ENCODE data around the gene TMEM39A. TPM values are rescaled to one million over a fixed set of nuclear protein-coding genes. Genes with fewer than 3 reads are reported as not detected.

Gene TMEM39A
- total RNA-seq, 1 experiment from 2014 or later: 46.8 TPM

DNA sequence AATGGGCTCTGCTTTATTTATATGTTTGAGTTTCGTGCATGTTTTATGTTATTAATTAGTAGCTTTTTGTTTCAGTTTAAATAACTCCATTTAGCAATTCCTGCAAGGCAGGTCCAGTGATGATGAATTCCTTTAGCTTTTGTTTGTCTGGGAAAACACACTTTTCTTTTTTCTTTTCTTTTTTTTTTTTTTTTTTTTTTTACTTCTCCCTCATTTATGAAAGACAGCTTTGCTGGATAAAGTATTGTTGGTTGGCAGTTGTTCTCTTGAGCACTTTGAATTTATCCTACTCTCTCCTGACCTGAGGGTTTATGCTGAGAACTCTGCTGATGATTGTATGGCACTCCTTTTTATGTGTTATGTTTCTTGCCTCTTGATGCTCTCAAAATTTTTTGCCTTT, 35.7 kb downstream of the TMEM39A start:
- H2AFZ ChIP-seq: no peak overlapping the region
- H3K4me3 ChIP-seq: no peak overlapping the region
- CTCF ChIA-PET: no interaction called here
- peaks cover 6% of the 10 kb centered on the region; the same call in 1 of the 2 replicates for H3F3A ChIP-seq (ENCODE audit: insufficient read depth, low read depth)
- H4K20me1 ChIP-seq (ENCODE audit: insufficient read depth): no peaks in the 10 kb centered on the region
- H3K79me2 ChIP-seq (ENCODE audit: low read depth): no peaks in the 10 kb centered on the region
- H3K9me3 ChIP-seq (ENCODE audit: insufficient read depth, low read depth): peaks cover 59% of the 10 kb centered on the region
- intact Hi-C loops (cut with micrococcal nuclease; ENCODE audit: unreplicated experiment): no loop called here
- no peak for DNase-seq
- H3K27ac ChIP-seq: no peak overlapping the region
- H3K36me3 ChIP-seq (ENCODE audit: low read depth): peaks cover 35% of the 10 kb centered on the region
- TF ChIP-seq, protein P1, sequence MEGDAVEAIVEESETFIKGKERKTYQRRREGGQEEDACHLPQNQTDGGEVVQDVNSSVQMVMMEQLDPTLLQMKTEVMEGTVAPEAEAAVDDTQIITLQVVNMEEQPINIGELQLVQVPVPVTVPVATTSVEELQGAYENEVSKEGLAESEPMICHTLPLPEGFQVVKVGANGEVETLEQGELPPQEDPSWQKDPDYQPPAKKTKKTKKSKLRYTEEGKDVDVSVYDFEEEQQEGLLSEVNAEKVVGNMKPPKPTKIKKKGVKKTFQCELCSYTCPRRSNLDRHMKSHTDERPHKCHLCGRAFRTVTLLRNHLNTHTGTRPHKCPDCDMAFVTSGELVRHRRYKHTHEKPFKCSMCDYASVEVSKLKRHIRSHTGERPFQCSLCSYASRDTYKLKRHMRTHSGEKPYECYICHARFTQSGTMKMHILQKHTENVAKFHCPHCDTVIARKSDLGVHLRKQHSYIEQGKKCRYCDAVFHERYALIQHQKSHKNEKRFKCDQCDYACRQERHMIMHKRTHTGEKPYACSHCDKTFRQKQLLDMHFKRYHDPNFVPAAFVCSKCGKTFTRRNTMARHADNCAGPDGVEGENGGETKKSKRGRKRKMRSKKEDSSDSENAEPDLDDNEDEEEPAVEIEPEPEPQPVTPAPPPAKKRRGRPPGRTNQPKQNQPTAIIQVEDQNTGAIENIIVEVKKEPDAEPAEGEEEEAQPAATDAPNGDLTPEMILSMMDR (conservative IDR thresholded peaks at IDR 0.05): no peak
- no peak for TF ChIP-seq EZH2 (IDR thresholded peaks at IDR 0.05; ENCODE audit: low read depth)
- H3K4me1 ChIP-seq (replicated peaks; ENCODE audit: insufficient read depth): no peaks in the 10 kb centered on the region
- no peak overlapping the region for H3K4me2 ChIP-seq
- no TSS peak for BruUV-seq (replicated peaks)
- no peaks in the 10 kb centered on the region for H3K9me2 ChIP-seq (ENCODE audit: insufficient read depth)
- POLR2A ChIA-PET (ENCODE audit: unreplicated experiment): no interaction called here
- H3K27me3 ChIP-seq (ENCODE audit: insufficient read depth, low read depth): no peaks in the 10 kb centered on the region

DNA sequence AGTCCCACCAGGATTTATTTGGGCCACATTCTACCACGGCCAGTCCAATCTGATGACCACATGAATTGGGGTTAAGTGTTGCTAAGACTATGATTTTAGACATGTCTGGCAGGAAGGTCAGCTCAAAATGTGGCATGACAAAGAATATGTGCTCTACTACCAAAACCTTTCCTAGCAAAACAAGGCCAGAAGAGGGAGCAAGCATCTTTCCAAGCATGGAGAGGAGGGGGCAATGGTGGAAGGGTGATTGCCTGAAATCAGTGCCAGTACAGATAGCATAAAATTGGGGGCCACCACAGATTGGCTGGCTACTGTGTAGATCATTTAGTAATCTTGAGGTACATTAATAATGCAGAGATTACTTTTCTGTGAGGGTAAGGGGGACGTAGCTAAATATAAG, 43.2 kb downstream of the TMEM39A start:
- no peak overlapping the region for H3K27ac ChIP-seq
- DNase-seq: no peak
- peaks cover 6% of the 10 kb centered on the region for H3K9me3 ChIP-seq (ENCODE audit: insufficient read depth, low read depth)
- no peaks in the 10 kb centered on the region for H3K4me1 ChIP-seq (replicated peaks; ENCODE audit: insufficient read depth)
- intact Hi-C loops (cut with micrococcal nuclease; ENCODE audit: unreplicated experiment): no loop called here
- H3F3A ChIP-seq (ENCODE audit: insufficient read depth, low read depth): no peaks in the 10 kb centered on the region
- BruUV-seq (replicated peaks): no TSS peak
- no peaks in the 10 kb centered on the region for H4K20me1 ChIP-seq (ENCODE audit: insufficient read depth)
- TF ChIP-seq, protein P1 (conservative IDR thresholded peaks at IDR 0.05): no peak
- TF ChIP-seq EZH2 (IDR thresholded peaks at IDR 0.05; ENCODE audit: low read depth): no peak
- H3K9me2 ChIP-seq (ENCODE audit: insufficient read depth): no peaks in the 10 kb centered on the region
- ChIA-PET CTCF (no interaction called here), POLR2A (ENCODE audit: unreplicated experiment) (interaction anchor here (0.6 kb wide), 1 partner anchor 154 kb away, joined by 4 read pairs; no protein-coding TSS in a partner anchor)
- H3K4me3 ChIP-seq: no peak overlapping the region
- H3K4me2 ChIP-seq: no peak overlapping the region
- no peak overlapping the region for H2AFZ ChIP-seq
- H3K36me3 ChIP-seq (ENCODE audit: low read depth): no peaks in the 10 kb centered on the region
- no peaks in the 10 kb centered on the region for H3K79me2 ChIP-seq (ENCODE audit: low read depth)
- H3K27me3 ChIP-seq (ENCODE audit: insufficient read depth, low read depth): no peaks in the 10 kb centered on the region

DNA sequence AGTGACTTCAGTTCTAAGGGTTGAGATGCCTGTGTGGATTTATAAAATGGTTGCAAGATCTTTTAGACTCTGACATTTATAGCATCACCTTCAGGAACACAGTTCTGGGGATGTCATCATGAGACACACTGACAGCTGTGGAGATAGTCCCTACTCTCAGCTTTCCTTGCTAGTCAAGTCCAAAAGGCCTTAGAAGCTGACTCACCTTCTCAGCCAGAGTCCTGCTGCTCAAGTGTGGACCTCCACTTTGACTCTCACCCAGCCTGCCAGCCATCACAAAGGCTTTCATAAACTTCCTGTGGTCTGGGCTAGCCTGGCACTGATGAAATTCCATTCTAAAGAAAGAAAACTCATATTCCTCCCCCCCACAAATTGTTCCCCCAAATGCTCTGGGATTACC, 44.8 kb downstream of the TMEM39A start:
- no peak for DNase-seq
- BruUV-seq (replicated peaks): no TSS peak
- CTCF ChIA-PET: interaction anchor here (0.7 kb wide), 1 partner anchor 684 kb away, joined by 17 read pairs; no protein-coding TSS in a partner anchor

More for the DNA sequence above, 44.8 kb downstream of the TMEM39A start:
- intact Hi-C loops (cut with micrococcal nuclease; ENCODE audit: unreplicated experiment): no loop called here
- no peaks in the 10 kb centered on the region for H3K79me2 ChIP-seq (ENCODE audit: low read depth)
- no peaks in the 10 kb centered on the region for H3K4me1 ChIP-seq (replicated peaks; ENCODE audit: insufficient read depth)
- no peaks in the 10 kb centered on the region for H3K27me3 ChIP-seq (ENCODE audit: insufficient read depth, low read depth)
- TF ChIP-seq, protein P1 (conservative IDR thresholded peaks at IDR 0.05): no peak
- TF ChIP-seq EZH2 (IDR thresholded peaks at IDR 0.05; ENCODE audit: low read depth): no peak
- H3K4me3 ChIP-seq: no peak overlapping the region
- no peaks in the 10 kb centered on the region for H3K9me2 ChIP-seq (ENCODE audit: insufficient read depth)
- POLR2A ChIA-PET (ENCODE audit: unreplicated experiment): no interaction called here
- H4K20me1 ChIP-seq (ENCODE audit: insufficient read depth): no peaks in the 10 kb centered on the region
- no peaks in the 10 kb centered on the region for H3K36me3 ChIP-seq (ENCODE audit: low read depth)
- H3F3A ChIP-seq (ENCODE audit: insufficient read depth, low read depth): no peaks in the 10 kb centered on the region
- H3K4me2 ChIP-seq: no peak overlapping the region
- no peak overlapping the region for H3K27ac ChIP-seq
- no peaks in the 10 kb centered on the region for H3K9me3 ChIP-seq (ENCODE audit: insufficient read depth, low read depth)
- no peak overlapping the region for H2AFZ ChIP-seq

Measured in PC-9 (cell line).